Esophagus muscularis mucosa (tissue), 3 donors: ENCODE data around the gene GRIK5.

ENCODE experiments used
- POLR2A ChIP-seq: fragments of 450-650 bp; IDR thresholded peaks from one replicate; pipeline ENCODE4 v1.6.1; 2017; ENCODE audit warnings: antibody characterized with exemption, moderate library complexity, mild to moderate bottlenecking, low read depth
- POLR2AphosphoS5 ChIP-seq, 2 donors: sonication (generic); formaldehyde crosslinking; IDR thresholded peaks; one replicate each; pipeline ENCODE4 v1.6.1; 2017; ENCODE audit warnings: antibody characterized with exemption in 2 of 2
- TF ChIP-seq, protein P1 (sequence below), 3 experiments: fragments of 200-600 bp in 2 of 3; fragments of 450-650 bp in 1 of 3; sonication (generic) in 2 of 3; IDR thresholded peaks; one replicate each; pipeline ENCODE4 v1.5.1; 2017 to 2019; ENCODE audit warnings: antibody characterized with exemption in 3 of 3, mild to moderate bottlenecking in 2 of 3, moderate library complexity in 1 of 3

- TF ChIP-seq, protein P1, sequence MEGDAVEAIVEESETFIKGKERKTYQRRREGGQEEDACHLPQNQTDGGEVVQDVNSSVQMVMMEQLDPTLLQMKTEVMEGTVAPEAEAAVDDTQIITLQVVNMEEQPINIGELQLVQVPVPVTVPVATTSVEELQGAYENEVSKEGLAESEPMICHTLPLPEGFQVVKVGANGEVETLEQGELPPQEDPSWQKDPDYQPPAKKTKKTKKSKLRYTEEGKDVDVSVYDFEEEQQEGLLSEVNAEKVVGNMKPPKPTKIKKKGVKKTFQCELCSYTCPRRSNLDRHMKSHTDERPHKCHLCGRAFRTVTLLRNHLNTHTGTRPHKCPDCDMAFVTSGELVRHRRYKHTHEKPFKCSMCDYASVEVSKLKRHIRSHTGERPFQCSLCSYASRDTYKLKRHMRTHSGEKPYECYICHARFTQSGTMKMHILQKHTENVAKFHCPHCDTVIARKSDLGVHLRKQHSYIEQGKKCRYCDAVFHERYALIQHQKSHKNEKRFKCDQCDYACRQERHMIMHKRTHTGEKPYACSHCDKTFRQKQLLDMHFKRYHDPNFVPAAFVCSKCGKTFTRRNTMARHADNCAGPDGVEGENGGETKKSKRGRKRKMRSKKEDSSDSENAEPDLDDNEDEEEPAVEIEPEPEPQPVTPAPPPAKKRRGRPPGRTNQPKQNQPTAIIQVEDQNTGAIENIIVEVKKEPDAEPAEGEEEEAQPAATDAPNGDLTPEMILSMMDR (IDR thresholded peaks at IDR 0.05) = no peak
- no peak for TF ChIP-seq POLR2A
- TF ChIP-seq POLR2AphosphoS5 (IDR thresholded peaks at IDR 0.05) = no peak
Measured at GRCh38 chr19:41978470-41978869, 91.5 kb downstream of the GRIK5 start.
